NB4 (cell line): Measurements from ENCODE around the gene HOXB2.
"Not testable (repeated sequence)": the region's sequence is repeated elsewhere in the genome, so short reads cannot be mapped to it uniquely, and the experiment has no call there.

Experiments used
- DNase-seq: peaks from one replicate; pipeline ENCODE4 v3.0.0; 2010; ENCODE audit warnings: low read depth
- H3K4me3 ChIP-seq: one replicate; pipeline ENCODE4 v1.5.1; 2011; ENCODE audit warnings: mild to moderate bottlenecking, low read depth, low read length, moderate library complexity
- MYC ChIP-seq: IDR thresholded peaks from 2 replicates; pipeline ENCODE4 v1.6.1; 2011; ENCODE audit warnings: low read depth, low read length
- POLR2A ChIP-seq: IDR thresholded peaks from 2 replicates; pipeline ENCODE4 v1.6.1; 2011; ENCODE audit warnings: mild to moderate bottlenecking; ENCODE audit not compliant: insufficient read length; ENCODE audit errors: extremely low read depth
- TF ChIP-seq, protein P1 (sequence below): IDR thresholded peaks from 2 replicates; pipeline ENCODE4 v1.6.1; 2011; ENCODE audit warnings: low read depth, low read length
- TF ChIP-seq, protein P2 (sequence below): IDR thresholded peaks from one replicate; pipeline ENCODE4 v1.5.1; 2012; ENCODE audit warnings: low read depth, low read length

Gene HOXB2

DNA sequence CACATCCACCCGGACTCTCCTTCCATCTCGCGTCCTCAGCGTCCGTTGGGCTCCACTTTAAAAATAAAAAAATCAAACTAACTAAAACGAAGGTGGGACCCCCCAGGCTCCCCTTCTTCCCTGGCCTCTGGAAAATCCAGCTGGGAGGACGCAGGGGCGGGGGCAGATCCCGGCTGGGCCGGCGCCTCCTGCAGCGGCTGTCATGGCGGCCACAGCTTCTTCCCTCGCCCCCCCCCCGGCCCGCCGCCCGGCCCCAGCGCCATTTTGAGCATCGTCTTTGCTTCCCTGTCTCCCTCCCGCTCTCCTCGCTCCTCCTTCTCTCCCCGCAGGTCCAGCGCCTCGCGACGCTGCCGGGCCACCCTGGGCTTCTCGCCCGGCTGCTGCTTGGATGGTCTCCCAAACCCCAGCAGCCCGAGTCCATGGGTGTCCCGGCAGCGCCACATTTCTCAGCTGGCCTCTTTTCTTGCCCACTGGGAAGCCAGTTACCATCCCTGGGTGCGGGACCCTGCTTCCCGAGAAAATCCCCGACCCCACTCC lies 3.3 kb downstream of the HOXB2 start:
- no peak overlapping the region for H3K4me3 ChIP-seq
- no peak for DNase-seq
- TF ChIP-seq, protein P1, sequence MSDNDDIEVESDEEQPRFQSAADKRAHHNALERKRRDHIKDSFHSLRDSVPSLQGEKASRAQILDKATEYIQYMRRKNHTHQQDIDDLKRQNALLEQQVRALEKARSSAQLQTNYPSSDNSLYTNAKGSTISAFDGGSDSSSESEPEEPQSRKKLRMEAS: no peak
- TF ChIP-seq, protein P2, sequence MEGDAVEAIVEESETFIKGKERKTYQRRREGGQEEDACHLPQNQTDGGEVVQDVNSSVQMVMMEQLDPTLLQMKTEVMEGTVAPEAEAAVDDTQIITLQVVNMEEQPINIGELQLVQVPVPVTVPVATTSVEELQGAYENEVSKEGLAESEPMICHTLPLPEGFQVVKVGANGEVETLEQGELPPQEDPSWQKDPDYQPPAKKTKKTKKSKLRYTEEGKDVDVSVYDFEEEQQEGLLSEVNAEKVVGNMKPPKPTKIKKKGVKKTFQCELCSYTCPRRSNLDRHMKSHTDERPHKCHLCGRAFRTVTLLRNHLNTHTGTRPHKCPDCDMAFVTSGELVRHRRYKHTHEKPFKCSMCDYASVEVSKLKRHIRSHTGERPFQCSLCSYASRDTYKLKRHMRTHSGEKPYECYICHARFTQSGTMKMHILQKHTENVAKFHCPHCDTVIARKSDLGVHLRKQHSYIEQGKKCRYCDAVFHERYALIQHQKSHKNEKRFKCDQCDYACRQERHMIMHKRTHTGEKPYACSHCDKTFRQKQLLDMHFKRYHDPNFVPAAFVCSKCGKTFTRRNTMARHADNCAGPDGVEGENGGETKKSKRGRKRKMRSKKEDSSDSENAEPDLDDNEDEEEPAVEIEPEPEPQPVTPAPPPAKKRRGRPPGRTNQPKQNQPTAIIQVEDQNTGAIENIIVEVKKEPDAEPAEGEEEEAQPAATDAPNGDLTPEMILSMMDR: no peak
- no peak for TF ChIP-seq MYC
- no peak for TF ChIP-seq POLR2A

GRCh38 chr17:48541036-48541576 lies 3.8 kb downstream of the HOXB2 start:
- no peak for DNase-seq
- TF ChIP-seq MYC (no peak), POLR2A (no peak)
- TF ChIP-seq, protein P1: no peak
- TF ChIP-seq, protein P2: no peak
- no peak overlapping the region for H3K4me3 ChIP-seq

DNA sequence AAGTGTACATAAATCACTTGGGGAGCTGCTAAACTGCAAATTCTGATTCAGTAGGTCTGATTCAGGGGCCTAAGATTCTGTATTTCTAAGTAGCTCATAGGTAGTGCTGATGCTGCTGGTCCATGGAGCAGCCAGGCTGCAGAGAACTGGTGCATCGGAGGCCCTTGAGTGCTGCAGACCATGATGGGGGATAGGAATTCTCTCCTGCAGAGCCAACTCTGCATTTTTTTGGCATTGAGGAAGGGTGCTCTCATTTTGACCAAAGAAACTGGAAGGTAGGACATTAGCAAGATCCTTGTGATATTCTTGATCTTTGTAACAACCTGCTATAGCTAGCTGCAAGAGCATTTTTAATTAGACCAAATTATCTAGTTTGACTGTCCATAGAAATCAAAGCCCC lies 4.7 kb downstream of the HOXB2 start:
- H3K4me3 ChIP-seq: no peak overlapping the region
- TF ChIP-seq, protein P1: no peak
- TF ChIP-seq MYC (no peak), POLR2A (no peak)
- TF ChIP-seq, protein P2: no peak
- DNase-seq: no peak

DNA sequence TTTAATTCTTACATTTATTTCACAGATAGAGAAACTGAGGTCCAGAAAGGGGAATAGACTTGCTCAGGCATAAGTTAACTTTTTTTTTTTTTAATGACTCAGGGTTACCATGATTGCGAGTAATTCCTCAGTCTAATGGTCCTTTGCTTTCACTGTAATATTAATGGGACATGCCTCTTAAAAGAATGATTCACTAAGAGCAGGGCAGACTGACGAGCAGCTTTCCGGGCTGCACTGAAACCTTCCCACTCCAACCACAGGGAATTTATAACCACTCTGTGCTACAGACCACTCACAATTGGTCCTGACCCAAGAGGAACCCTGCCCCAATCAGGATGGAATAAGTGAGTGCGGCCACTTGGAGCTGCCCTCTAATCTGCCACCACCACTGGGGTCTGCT lies 5.7 kb downstream of the HOXB2 start:
- H3K4me3 ChIP-seq: no peak overlapping the region
- no peak for DNase-seq
- TF ChIP-seq, protein P2: no peak
- TF ChIP-seq, protein P1: no peak
- no peak for TF ChIP-seq MYC
- no peak for TF ChIP-seq POLR2A

- H3K4me3 ChIP-seq: no peak overlapping the region
- DNase-seq: no peak
These were observed 7.6 kb downstream of the HOXB2 start for GRCh38 chr17:48537316-48537715.

GRCh38 chr17:48535793-48536559 lies 8.9 kb downstream of the HOXB2 start:
- not testable (repeated sequence) for H3K4me3 ChIP-seq, DNase-seq

More at GRCh38 chr17:48537316-48537715, 7.6 kb downstream of the HOXB2 start:
- TF ChIP-seq, protein P2: no peak
- TF ChIP-seq, protein P1: no peak
- TF ChIP-seq POLR2A: no peak
- no peak for TF ChIP-seq MYC
